Neural progenitor cell (in vitro differentiated cells): ENCODE data around the gene OLFM1.

ENCODE experiments used
- CTCF ChIP-seq: fragments of 200-600 bp; sonication (generic); IDR thresholded peaks from 2 replicates; pipeline ENCODE4 v1.5.1; 2017; ENCODE audit warnings: antibody characterized with exemption, mild to moderate bottlenecking
- EZH2 ChIP-seq: fragments of 200-600 bp; sonication (generic); IDR thresholded peaks from 2 replicates; pipeline ENCODE4 v1.6.1; 2017; ENCODE audit warnings: antibody characterized with exemption, mild to moderate bottlenecking, moderate library complexity
- EZH2phosphoT487 ChIP-seq: fragments of 200-600 bp; sonication (generic); IDR thresholded peaks from 2 replicates; pipeline ENCODE4 v1.6.1; 2017; ENCODE audit warnings: antibody characterized with exemption

- TF ChIP-seq CTCF (no peak), EZH2 (no peak), EZH2phosphoT487 (no peak)
Observed at GRCh38 chr9:135155396-135155795, 67.9 kb downstream of the OLFM1 start.
